GM21526 (cell line): ENCODE data around the gene TMPRSS11B.
"Not testable (repeated sequence)": the region's sequence is repeated elsewhere in the genome, so short reads cannot be mapped to it uniquely, and the experiment has no call there.

Experiments
- ATAC-seq: cut with Tn5 transposase; IDR thresholded peaks from one replicate; pipeline ENCODE4 v1.9.1; 2021; ENCODE audit warnings: moderate library complexity; ENCODE audit not compliant: unreplicated experiment, low FRiP score

TMPRSS11B gene, protein sequence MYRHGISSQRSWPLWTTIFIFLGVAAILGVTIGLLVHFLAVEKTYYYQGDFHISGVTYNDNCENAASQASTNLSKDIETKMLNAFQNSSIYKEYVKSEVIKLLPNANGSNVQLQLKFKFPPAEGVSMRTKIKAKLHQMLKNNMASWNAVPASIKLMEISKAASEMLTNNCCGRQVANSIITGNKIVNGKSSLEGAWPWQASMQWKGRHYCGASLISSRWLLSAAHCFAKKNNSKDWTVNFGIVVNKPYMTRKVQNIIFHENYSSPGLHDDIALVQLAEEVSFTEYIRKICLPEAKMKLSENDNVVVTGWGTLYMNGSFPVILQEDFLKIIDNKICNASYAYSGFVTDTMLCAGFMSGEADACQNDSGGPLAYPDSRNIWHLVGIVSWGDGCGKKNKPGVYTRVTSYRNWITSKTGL

GRCh38 chr4:68245594-68245993 lies at the start of gene TMPRSS11B:
Gene TMPRSS11B, minus strand, starts transcription at chr4:68245694. Its CDS starts 136 bp downstream, at chr4:68245558.
- ATAC-seq = no peak

- ATAC-seq = no peak
These were observed 45.8 kb upstream of the TMPRSS11B start for GRCh38 chr4:68291256-68291655.

GRCh38 chr4:68288393-68288740 lies 42.9 kb upstream of the TMPRSS11B start:
- ATAC-seq = no peak

DNA sequence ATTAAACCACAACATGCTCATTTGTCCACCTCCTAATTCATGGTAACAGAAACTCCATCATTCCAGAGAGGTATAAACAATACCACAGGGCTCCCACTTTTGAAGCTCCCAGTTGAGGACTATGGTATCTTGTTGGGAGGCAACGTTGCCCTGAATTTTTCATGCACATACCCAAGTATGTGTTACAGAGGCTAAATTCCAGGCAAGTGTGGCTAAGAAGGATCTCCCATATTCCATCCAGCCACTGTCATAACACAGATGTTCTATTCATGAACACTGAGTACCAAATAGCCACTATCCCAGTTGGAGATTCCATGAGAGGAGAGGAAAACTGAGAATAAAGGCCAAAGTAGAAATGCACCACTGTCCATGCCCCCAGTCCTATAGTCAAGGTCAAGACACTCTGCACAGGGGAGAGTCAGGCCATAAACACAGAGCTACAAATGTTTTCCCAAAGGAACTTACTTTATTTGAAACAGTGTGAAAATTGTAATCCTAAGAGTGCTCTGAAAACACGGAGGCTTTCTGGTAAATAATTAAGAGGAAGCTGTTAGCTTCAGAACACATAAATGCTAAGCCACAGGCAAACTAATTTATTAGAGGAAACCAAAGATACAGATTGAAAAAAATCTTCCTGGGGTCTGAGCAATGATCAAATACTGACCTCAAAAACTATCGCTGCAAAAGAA lies 42.4 kb upstream of the TMPRSS11B start:
- ATAC-seq = no peak

- ATAC-seq = no peak
These were observed 38.2 kb upstream of the TMPRSS11B start for GRCh38 chr4:68283714-68284113.

GRCh38 chr4:68283095-68283494 lies 37.6 kb upstream of the TMPRSS11B start:
- ATAC-seq = no peak

GRCh38 chr4:68281796-68282740 lies 36.6 kb upstream of the TMPRSS11B start:
- ATAC-seq = not testable (repeated sequence)

GRCh38 chr4:68278029-68278428 lies 32.5 kb upstream of the TMPRSS11B start:
- ATAC-seq = no peak

- no peak for ATAC-seq
These were observed 32.1 kb upstream of the TMPRSS11B start for GRCh38 chr4:68277627-68278026.

GRCh38 chr4:68272860-68273259 lies 27.4 kb upstream of the TMPRSS11B start:
- no peak for ATAC-seq

DNA sequence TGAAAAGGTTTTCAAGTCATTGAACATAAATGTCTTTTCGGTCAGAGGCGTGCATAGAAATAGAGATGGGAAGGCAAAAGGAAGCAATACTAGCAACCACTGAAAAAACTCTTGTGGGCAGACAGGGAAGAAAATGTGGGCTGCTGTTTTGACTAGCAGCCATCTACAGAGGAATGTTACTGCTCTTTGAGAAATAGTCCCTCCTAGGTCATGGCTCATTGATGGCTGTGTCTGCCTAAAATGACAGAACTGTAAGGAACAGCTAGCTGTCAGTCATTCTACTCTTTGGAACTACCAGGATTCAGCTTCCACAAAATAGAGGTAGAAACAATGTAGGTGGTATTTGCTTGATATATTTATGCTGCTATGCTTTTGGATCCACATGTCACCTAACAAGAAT lies 26.9 kb upstream of the TMPRSS11B start:
- peak; percentile 48 for ATAC-seq

- ATAC-seq = peak; percentile 69
These were observed 26.4 kb upstream of the TMPRSS11B start for GRCh38 chr4:68271851-68272357.

- no peak for ATAC-seq
These were observed 22.0 kb upstream of the TMPRSS11B start for GRCh38 chr4:68267433-68267944.

GRCh38 chr4:68264875-68265565 lies 19.5 kb upstream of the TMPRSS11B start:
- no peak for ATAC-seq

DNA sequence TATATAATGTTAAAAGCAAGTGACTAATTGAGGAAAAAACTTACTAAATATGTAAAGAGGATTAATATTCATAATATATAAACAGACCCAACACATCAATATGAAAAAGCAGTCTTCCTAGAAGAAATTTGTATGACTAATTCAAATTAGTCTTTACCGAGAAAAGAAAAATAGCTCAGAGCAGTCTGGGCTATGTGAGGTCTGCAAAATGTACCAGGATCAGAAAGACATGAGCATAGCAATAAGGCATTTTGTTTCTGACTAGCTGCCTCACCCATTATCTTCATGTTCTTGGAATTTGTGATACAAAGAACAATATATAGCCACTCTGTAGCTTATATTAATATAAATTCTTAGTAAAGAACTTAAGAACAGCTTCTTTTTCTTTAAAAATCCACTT lies 13.7 kb upstream of the TMPRSS11B start:
- no peak for ATAC-seq

- no peak for ATAC-seq
These were observed 12.2 kb upstream of the TMPRSS11B start for GRCh38 chr4:68257719-68258118.

DNA sequence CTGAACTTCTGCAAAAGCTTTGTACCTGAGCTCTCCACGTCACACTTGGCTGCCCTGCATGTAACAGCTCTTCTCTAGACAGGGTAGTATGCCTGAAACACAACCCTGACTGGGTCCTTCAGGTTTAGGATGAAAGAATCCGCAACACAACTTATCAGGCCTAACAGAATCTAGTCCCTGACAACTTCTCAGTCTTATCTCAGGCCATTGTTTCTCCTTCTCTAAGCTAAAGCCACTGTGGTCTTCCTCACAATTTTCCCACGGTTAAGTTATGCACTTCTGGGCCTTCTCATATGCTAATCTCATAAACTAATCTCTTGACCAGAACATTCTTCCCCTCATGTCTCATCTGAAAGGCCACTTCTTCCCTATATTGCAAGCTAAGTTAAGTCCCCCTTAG lies 10.8 kb upstream of the TMPRSS11B start:
- ATAC-seq = no peak

- no peak for ATAC-seq
These were observed 4.8 kb upstream of the TMPRSS11B start for GRCh38 chr4:68250151-68250930.

DNA sequence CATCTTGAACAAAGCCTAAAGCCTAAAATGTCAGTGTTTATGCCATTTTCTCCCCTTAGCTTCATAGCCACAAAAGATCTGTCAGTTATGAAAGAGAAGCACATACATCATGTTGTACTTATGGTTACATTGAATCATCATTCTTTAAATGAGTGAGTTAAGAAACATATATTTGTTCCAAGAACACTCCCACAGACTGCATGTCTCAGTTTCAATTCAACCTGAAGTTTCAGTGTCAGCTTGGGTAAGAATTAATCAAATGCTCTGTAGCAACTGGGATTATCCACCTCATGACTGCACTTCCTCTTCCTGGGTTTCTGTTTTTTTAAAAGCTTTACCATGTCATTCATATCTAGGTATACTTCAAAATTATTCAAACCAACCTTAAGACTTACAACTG lies 3.9 kb upstream of the TMPRSS11B start:
- ATAC-seq = peak; percentile 86
